HG02973 (cell line): ENCODE results near the gene LIPF.
"Not testable (repeated sequence)": the region's sequence is repeated elsewhere in the genome, so short reads cannot be mapped to it uniquely, and the experiment has no call there.

ENCODE experiments used
- ATAC-seq: cut with Tn5 transposase; IDR thresholded peaks from one replicate; pipeline ENCODE4 v1.9.1; 2021; ENCODE audit warnings: moderate library complexity; ENCODE audit not compliant: unreplicated experiment

LIPF gene

GRCh38 chr10:88672041-88672440, 7.8 kb downstream of the LIPF start:
- no peak for ATAC-seq

DNA sequence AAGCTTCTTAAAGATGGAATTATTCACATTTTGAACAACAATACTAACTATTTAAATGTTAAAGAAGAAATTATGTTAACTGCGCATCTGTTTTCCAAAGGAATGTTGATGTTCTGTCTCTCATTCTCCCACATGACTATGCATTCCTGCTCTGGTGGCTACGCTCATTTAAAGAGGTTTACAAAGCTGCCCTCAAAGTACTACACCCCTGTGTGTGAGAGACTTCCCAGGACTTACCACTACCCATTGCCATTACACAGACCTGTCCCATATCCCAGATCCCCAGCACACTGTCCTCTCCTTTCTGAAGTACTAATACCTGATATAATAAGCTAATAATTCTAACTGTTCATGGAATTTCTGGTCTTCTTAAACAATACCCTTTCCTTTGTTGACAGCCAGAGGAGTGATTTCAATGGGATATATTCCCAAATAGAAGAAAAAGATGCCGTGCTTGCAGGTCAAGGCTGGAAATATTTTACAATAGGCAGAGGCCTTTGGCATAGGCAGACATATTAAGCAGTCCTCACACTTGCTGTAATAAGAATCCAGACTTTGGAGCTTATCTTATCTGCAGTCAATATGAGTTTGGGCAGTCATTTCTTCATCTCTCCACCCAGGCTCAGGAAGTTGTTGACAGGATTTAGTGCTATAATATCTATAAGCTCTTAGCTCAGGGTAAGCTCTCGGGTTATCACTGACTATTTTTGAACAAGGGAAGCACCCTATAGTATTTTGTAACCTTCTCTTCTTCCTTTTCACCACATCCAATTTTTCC, 12.2 kb downstream of the LIPF start:
- no peak for ATAC-seq

DNA sequence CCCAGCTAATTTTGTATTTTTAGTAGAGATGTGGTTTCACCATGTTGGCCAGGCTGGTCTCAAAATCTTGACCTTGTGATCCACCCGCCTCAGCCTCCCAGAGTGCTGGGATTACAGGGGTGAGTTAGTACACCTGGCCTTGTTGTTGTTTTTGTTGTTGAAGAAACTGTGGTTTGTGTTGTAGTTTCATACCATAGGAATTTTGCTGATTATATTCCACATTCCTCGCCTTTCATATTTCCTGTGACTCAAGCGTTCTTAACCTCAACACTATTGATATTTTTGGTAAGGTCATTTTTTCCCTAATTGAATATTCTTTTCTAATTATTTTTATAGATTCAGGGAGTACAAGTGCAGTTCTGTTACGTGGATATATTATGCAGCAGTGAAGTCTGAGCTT, 16.7 kb downstream of the LIPF start:
- no peak for ATAC-seq

DNA sequence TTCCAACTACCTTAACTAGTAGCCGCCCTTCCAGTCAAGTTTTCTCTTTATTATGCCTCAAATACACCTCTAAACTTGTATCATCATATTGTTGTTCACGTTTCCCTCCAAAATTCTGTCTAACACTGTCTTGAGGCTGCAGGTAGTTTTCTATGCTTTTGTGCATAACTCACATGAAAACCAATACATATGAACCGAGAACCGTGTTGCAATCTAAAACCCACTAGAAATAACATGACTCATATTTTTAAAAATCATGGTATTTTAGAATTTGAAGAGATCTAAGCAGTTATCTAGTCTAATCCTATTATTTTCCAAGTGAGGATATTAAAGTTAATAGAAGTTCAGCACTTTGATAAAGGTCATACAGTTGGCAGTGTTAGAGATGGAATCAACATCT, 18.2 kb downstream of the LIPF start:
- no peak for ATAC-seq

- ATAC-seq, result no peak
Measured at GRCh38 chr10:88687853-88688467, 23.7 kb downstream of the LIPF start.

GRCh38 chr10:88689366-88689765, 25.1 kb downstream of the LIPF start:
- no peak for ATAC-seq

DNA sequence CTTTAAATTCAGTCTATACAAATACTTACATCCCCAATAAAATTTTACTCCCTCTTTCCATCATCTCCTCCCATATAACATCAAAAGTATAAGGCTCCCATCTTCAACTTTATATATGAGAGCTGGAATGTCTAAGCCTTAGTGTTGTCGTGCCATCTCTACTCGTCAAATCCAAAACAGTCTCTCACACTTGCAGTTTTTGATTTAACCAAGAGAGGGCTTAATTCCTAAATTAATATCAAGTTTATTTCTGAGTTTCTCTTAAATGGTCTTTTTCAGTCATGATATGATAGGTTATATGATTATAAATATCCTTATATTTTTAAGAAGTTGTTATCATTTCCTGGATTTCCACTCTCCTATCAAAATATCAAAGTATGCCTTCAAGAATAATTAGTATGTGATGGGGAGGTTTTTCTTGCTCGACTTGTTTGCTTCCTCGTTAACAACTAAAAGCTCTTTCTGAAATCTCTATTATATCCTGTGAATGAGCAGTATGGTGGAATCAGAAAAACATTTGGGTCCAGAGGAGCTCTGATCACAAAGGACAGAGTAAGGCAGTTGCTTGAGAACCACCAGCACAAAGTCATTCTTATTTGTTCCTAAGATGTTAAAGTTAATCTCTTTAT, 29.3 kb downstream of the LIPF start:
- ATAC-seq, result no peak

GRCh38 chr10:88702848-88703597, 38.8 kb downstream of the LIPF start:
- ATAC-seq, result no peak

- no peak for ATAC-seq
Measured at GRCh38 chr10:88705958-88706357, 41.7 kb downstream of the LIPF start, which contains the start of gene LIPK. LIPK (plus strand) TSS chr10:88706249; CDS start chr10:88724544, 18,295 bp downstream.

DNA sequence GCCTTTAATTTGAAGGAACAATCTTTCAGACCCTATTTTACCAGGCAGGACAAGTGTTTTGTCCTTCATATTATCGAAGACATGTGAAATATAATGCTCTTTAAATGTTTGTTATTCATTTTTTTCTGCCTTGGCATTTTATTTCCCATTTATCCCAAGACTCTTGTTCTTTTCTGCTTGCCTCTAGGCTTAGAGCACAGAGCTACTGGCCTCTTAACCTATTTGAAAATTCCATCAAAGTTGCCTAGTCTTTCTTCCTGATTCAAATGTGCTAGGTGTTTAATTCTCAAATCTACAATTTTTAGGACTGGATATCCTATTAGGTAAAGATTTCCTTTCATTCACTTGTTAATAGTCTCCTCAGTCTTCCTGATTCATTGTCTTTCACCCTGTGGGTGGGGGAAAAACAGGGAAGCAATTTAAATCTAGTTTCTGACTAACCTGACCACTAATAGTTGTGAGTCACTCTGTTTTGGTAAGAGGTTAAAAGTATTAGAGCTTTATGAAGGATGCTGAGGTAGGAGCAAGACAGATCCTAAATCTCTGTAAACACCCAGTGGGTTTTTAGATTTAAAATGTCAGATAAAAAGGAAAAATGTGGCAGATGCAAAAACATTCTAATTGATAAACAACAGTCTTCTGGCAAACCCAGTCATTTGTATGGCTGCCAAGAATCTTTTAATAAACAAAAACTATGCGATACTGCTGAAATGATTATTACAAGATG, 43.4 kb downstream of the LIPF start:
- no peak for ATAC-seq

DNA sequence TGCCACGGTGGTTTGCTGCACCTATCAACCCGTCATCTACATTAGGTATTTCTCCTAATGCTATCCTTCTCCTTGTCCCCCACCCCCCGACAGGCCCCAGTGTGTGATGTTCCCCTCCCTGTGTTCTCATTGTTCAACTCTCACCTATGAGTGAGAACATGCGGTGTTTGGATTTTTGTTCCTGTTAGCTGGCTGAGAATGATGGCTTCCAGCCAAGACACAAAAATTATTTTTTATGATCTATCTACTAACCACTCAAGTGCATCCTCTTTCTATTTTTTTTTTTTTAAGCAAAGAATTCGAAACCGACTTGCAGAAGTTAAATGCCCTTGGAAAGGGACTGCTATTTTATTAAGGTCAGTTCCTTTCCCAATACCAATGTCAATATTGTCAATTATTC, 45.1 kb downstream of the LIPF start:
- not testable (repeated sequence) for ATAC-seq

DNA sequence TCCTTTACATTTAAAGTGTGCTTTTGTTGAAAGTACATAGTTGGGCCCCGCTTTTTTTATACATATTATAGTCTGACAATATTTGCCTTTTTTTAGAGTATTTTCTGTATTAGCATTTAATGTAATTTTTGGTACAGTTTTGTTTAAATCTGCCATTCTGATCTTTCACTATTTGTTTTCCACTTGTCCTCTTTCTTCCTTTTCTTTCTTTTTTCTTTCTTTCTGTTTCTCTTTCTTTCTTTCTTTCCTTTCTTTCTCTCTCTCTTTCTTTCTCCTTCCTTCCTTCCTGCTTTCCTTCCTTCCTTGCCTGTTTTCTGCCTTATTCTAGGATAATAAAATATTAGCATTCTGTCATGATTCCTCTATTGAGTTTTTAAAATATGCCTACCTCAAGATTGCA, 51.3 kb downstream of the LIPF start:
- ATAC-seq, result no peak

DNA sequence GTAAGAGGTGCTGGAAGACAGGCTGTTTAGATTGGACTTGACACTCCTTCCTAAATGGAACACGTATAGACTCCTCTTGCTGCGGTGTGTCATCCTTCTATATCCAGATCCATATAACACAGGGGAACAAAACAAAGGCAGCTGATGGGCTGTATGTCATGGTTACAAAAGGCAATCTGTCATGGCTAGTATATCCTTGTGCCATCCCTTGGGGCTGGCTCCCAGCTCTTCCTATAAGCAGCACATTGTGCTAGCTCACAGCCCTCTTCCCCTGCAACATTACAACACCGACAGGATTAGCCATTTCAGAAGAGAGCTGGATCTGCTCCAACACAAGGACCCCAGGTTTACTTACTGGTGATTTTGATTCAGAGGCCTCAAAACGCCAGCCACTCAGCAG, 57.1 kb downstream of the LIPF start:
- no peak for ATAC-seq

GRCh38 chr10:88725798-88726197, 61.6 kb downstream of the LIPF start:
- ATAC-seq, result no peak

GRCh38 chr10:88728107-88728763, 64.0 kb downstream of the LIPF start:
- no peak for ATAC-seq
